Measurements from ENCODE around the gene PDE4D. TPM values are rescaled to one million over a fixed set of nuclear protein-coding genes. Genes with fewer than 3 reads are reported as not detected.
"Not testable (repeated sequence)": the region's sequence is repeated elsewhere in the genome, so short reads cannot be mapped to it uniquely, and the experiment has no call there.

Gene PDE4D
- total RNA-seq, 1 donor from 2014 or later: 14.2 TPM

GRCh38 chr5:59058237-59058636 lies 835.3 kb downstream of the PDE4D start:
- no peak overlapping the region for H3K9ac ChIP-seq (ENCODE audit: low read length)
- no peaks in the 10 kb centered on the region for H3K4me1 ChIP-seq (ENCODE audit: insufficient read depth, low read length)
- H3K79me2 ChIP-seq (ENCODE audit: insufficient read depth, low read length): no peaks in the 10 kb centered on the region
- Mint-ChIP-seq H3K9me3 (ENCODE audit: unreplicated experiment) (no peaks in the 10 kb centered on the region), H3K4me1 (ENCODE audit: low read depth, unreplicated experiment) (peaks cover 6% of the 10 kb centered on the region), H3K27me3 (ENCODE audit: low read depth, unreplicated experiment) (no peaks in the 10 kb centered on the region), H3K4me3 (ENCODE audit: unreplicated experiment) (no peak overlapping the region), H3K27ac (ENCODE audit: unreplicated experiment) (no peak overlapping the region), H3K36me3 (ENCODE audit: low read depth, unreplicated experiment) (peaks cover 4% of the 10 kb centered on the region)
- no peak overlapping the region for H2AFZ ChIP-seq (ENCODE audit: low read depth, low read length)
- H3K27ac ChIP-seq (ENCODE audit: low read depth, low read length): no peak overlapping the region
- TF ChIP-seq, protein P1, sequence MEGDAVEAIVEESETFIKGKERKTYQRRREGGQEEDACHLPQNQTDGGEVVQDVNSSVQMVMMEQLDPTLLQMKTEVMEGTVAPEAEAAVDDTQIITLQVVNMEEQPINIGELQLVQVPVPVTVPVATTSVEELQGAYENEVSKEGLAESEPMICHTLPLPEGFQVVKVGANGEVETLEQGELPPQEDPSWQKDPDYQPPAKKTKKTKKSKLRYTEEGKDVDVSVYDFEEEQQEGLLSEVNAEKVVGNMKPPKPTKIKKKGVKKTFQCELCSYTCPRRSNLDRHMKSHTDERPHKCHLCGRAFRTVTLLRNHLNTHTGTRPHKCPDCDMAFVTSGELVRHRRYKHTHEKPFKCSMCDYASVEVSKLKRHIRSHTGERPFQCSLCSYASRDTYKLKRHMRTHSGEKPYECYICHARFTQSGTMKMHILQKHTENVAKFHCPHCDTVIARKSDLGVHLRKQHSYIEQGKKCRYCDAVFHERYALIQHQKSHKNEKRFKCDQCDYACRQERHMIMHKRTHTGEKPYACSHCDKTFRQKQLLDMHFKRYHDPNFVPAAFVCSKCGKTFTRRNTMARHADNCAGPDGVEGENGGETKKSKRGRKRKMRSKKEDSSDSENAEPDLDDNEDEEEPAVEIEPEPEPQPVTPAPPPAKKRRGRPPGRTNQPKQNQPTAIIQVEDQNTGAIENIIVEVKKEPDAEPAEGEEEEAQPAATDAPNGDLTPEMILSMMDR (IDR thresholded peaks at IDR 0.05; ENCODE audit: insufficient read depth, low read depth, low read length): no peak
- TF ChIP-seq EZH2 (IDR thresholded peaks at IDR 0.05; ENCODE audit: insufficient read depth, low read length): no peak
- no peaks in the 10 kb centered on the region for H3K27me3 ChIP-seq (ENCODE audit: insufficient read depth, low read length)
- H3K36me3 ChIP-seq (ENCODE audit: insufficient read depth, low read length): no peaks in the 10 kb centered on the region
- DNase-seq (ENCODE audit: low read depth) (no peak), FAIRE-seq (no peak)
- H3K4me2 ChIP-seq (ENCODE audit: low read length): no peak overlapping the region
- H4K20me1 ChIP-seq (ENCODE audit: insufficient read depth, low read length): no peaks in the 10 kb centered on the region
- no peaks in the 10 kb centered on the region for H3K9me3 ChIP-seq (ENCODE audit: insufficient read depth, low read depth, low read length)
- no peak overlapping the region for H3K4me3 ChIP-seq (ENCODE audit: insufficient read depth, low read depth, low read length)

- not testable (repeated sequence) for H3K9me3 Mint-ChIP-seq (ENCODE audit: unreplicated experiment); FAIRE-seq; H3K36me3 ChIP-seq (ENCODE audit: insufficient read depth, low read length); H3K27ac Mint-ChIP-seq (ENCODE audit: unreplicated experiment); H3K79me2 ChIP-seq (ENCODE audit: insufficient read depth, low read length); H3K27ac ChIP-seq (ENCODE audit: low read depth, low read length); H3K4me1 Mint-ChIP-seq (ENCODE audit: low read depth, unreplicated experiment); H3K27me3 Mint-ChIP-seq (ENCODE audit: low read depth, unreplicated experiment); H3K9me3 ChIP-seq (ENCODE audit: insufficient read depth, low read depth, low read length); H3K27me3 ChIP-seq (ENCODE audit: insufficient read depth, low read length); H3K4me2 ChIP-seq (ENCODE audit: low read length); H4K20me1 ChIP-seq (ENCODE audit: insufficient read depth, low read length); H3K36me3 Mint-ChIP-seq (ENCODE audit: low read depth, unreplicated experiment); H2AFZ ChIP-seq (ENCODE audit: low read depth, low read length); H3K4me3 Mint-ChIP-seq (ENCODE audit: unreplicated experiment); H3K9ac ChIP-seq (ENCODE audit: low read length); H3K4me1 ChIP-seq (ENCODE audit: insufficient read depth, low read length); H3K4me3 ChIP-seq (ENCODE audit: insufficient read depth, low read depth, low read length); DNase-seq (ENCODE audit: low read depth)
Observed at GRCh38 chr5:59056599-59056998, 836.9 kb downstream of the PDE4D start.

DNA sequence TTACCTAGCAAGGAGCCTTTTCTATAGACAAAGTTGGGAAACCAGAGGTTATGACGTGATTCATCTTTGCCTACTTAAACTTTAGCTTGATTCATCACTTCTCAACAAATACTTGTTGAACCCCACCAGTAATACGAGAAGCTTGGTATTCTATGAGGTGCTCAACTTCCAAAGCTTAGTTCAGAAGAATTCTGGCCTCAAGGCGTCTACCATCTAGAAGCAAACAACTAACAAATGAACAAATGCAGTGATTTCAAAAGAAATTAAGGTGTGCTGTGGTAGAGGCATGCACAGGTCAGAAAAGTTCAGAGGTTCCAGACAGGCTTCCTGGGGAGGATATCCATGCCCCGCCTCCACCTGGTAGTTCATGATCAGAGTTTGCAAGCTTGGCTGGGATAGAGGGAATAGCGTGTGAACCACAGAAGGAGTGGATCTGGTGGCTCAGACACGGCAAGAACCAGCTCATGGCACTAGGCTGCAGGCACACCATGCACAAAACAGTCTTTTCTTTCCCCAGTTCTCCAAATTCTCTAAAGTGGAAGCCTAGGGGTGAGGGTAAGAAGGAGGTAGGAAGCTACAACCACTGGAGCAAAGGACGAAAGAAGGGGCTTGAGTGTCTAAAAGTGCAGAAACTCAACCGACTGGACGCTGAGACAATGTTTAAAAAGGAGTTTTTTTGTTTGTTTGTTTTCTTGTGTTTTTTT lies 837.6 kb downstream of the PDE4D start:
- Mint-ChIP-seq H3K9me3 (ENCODE audit: unreplicated experiment) (no peaks in the 10 kb centered on the region), H3K27ac (ENCODE audit: unreplicated experiment) (no peak overlapping the region), H3K4me3 (ENCODE audit: unreplicated experiment) (no peak overlapping the region), H3K36me3 (ENCODE audit: low read depth, unreplicated experiment) (peaks cover 4% of the 10 kb centered on the region), H3K4me1 (ENCODE audit: low read depth, unreplicated experiment) (no peaks in the 10 kb centered on the region), H3K27me3 (ENCODE audit: low read depth, unreplicated experiment) (no peaks in the 10 kb centered on the region)
- no peaks in the 10 kb centered on the region for H3K4me1 ChIP-seq (ENCODE audit: insufficient read depth, low read length)
- H3K9ac ChIP-seq (ENCODE audit: low read length): no peak overlapping the region
- H3K27ac ChIP-seq (ENCODE audit: low read depth, low read length): no peak overlapping the region
- H3K27me3 ChIP-seq (ENCODE audit: insufficient read depth, low read length): no peaks in the 10 kb centered on the region
- no peaks in the 10 kb centered on the region for H3K79me2 ChIP-seq (ENCODE audit: insufficient read depth, low read length)
- no peaks in the 10 kb centered on the region for H3K9me3 ChIP-seq (ENCODE audit: insufficient read depth, low read depth, low read length)
- FAIRE-seq (no peak), DNase-seq (ENCODE audit: low read depth) (no peak)
- no peak overlapping the region for H2AFZ ChIP-seq (ENCODE audit: low read depth, low read length)
- H3K4me2 ChIP-seq (ENCODE audit: low read length): no peak overlapping the region
- H3K36me3 ChIP-seq (ENCODE audit: insufficient read depth, low read length): no peaks in the 10 kb centered on the region
- no peaks in the 10 kb centered on the region for H4K20me1 ChIP-seq (ENCODE audit: insufficient read depth, low read length)
- no peak overlapping the region for H3K4me3 ChIP-seq (ENCODE audit: insufficient read depth, low read depth, low read length)
- TF ChIP-seq, protein P1 (IDR thresholded peaks at IDR 0.05; ENCODE audit: insufficient read depth, low read depth, low read length): no peak
- TF ChIP-seq EZH2 (IDR thresholded peaks at IDR 0.05; ENCODE audit: insufficient read depth, low read length): no peak

Data from astrocyte (in vitro differentiated cells and primary cell).